OCI-LY3 (cell line): Measurements from ENCODE around the gene BEST1.
"Not testable (repeated sequence)": the region's sequence is repeated elsewhere in the genome, so short reads cannot be mapped to it uniquely, and the experiment has no call there.

Experiments used
- H2AFZ ChIP-seq: fragments of 200-600, 300-600 bp; shearing (Covaris generic); 2 replicates; pipeline ENCODE4 v1.6.0; 2014; ENCODE audit warnings: antibody characterized with exemption, low read depth, low read length
- H3K27ac ChIP-seq: fragments of 200-600, 300-600 bp; sonication (generic); 2 replicates; pipeline ENCODE4 v1.5.1; 2014; ENCODE audit warnings: mild to moderate bottlenecking, low read length, moderate library complexity, mixed read lengths
- H3K27me3 ChIP-seq: fragments of 200-600, 300-600 bp; sonication (generic); 2 replicates; pipeline ENCODE4 v1.6.1; 2014; ENCODE audit warnings: low read depth, low read length, mixed read lengths
- H3K36me3 ChIP-seq: fragments of 200-600, 300-600 bp; sonication (generic); replicated peaks from 2 replicates; pipeline ENCODE3; 2014; ENCODE audit warnings: low read depth, low read length, mixed read lengths
- H3K4me1 ChIP-seq: fragments of 300-600, 200-600 bp; sonication (generic); 2 replicates; pipeline ENCODE4 v1.6.1; 2014; ENCODE audit warnings: low read length, mixed read lengths
- H3K4me2 ChIP-seq: fragments of 200-600, 300-600 bp; sonication (generic); 2 replicates; pipeline ENCODE4 v1.6.1; 2014; ENCODE audit warnings: low read length, mixed read lengths
- H3K4me3 ChIP-seq: fragments of 300-600, 200-600 bp; sonication (generic); 2 replicates; pipeline ENCODE4 v1.5.1; 2014; ENCODE audit warnings: antibody characterized with exemption, mild to moderate bottlenecking, low read length, moderate library complexity
- H3K79me2 ChIP-seq: fragments of 300-600, 200-600 bp; shearing (Covaris generic); 2 replicates; pipeline ENCODE4 v1.6.1; 2014; ENCODE audit warnings: mild to moderate bottlenecking, low read length, mixed read lengths
- H3K9ac ChIP-seq: fragments of 300-600, 200-600 bp; shearing (Covaris generic); 2 replicates; pipeline ENCODE4 v1.6.0; 2014; ENCODE audit warnings: mild to moderate bottlenecking, low read length, moderate library complexity
- H3K9me3 ChIP-seq: fragments of 200-600, 300-600 bp; shearing (Covaris generic); 2 replicates; pipeline ENCODE4 v1.6.1; 2014; ENCODE audit warnings: low read length, mixed read lengths; ENCODE audit not compliant: insufficient read depth
- H4K20me1 ChIP-seq: fragments of 200-600, 300-600 bp; sonication (generic); 2 replicates; pipeline ENCODE4 v1.6.1; 2016; ENCODE audit warnings: low read length, mixed read lengths; ENCODE audit not compliant: insufficient read depth
- EZH2phosphoT487 ChIP-seq: fragments of 200-600 bp; shearing (Covaris generic); IDR thresholded peaks from 2 replicates; pipeline ENCODE4 v1.6.1; 2018; ENCODE audit warnings: antibody characterized with exemption, mixed run types, low read depth
- TF ChIP-seq, protein P1 (sequence below): fragments of 200-600, 300-600 bp; sonication (generic); IDR thresholded peaks from 2 replicates; pipeline ENCODE4 v1.5.1; 2014; ENCODE audit warnings: antibody characterized with exemption, low read length, low read depth

Gene BEST1

GRCh38 chr11:61999141-61999975, 49.2 kb downstream of the BEST1 start:
- H2AFZ ChIP-seq = no peak overlapping the region
- H3K36me3 ChIP-seq = no peaks in the 10 kb centered on the region
- H3K4me1 ChIP-seq = peaks cover 3% of the 10 kb centered on the region
- no peaks in the 10 kb centered on the region for H3K27me3 ChIP-seq
- H3K27ac ChIP-seq = no peak overlapping the region
- no peak overlapping the region for H3K9ac ChIP-seq
- 0 out of 2 replicates have a peak, but pooled peaks cover 12% of the 10 kb centered on the region for H3K9me3 ChIP-seq
- no peak for TF ChIP-seq EZH2phosphoT487
- TF ChIP-seq, protein P1, sequence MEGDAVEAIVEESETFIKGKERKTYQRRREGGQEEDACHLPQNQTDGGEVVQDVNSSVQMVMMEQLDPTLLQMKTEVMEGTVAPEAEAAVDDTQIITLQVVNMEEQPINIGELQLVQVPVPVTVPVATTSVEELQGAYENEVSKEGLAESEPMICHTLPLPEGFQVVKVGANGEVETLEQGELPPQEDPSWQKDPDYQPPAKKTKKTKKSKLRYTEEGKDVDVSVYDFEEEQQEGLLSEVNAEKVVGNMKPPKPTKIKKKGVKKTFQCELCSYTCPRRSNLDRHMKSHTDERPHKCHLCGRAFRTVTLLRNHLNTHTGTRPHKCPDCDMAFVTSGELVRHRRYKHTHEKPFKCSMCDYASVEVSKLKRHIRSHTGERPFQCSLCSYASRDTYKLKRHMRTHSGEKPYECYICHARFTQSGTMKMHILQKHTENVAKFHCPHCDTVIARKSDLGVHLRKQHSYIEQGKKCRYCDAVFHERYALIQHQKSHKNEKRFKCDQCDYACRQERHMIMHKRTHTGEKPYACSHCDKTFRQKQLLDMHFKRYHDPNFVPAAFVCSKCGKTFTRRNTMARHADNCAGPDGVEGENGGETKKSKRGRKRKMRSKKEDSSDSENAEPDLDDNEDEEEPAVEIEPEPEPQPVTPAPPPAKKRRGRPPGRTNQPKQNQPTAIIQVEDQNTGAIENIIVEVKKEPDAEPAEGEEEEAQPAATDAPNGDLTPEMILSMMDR = no peak
- H4K20me1 ChIP-seq = no peaks in the 10 kb centered on the region
- no peaks in the 10 kb centered on the region for H3K79me2 ChIP-seq
- no peak overlapping the region for H3K4me3 ChIP-seq
- no peak overlapping the region for H3K4me2 ChIP-seq

DNA sequence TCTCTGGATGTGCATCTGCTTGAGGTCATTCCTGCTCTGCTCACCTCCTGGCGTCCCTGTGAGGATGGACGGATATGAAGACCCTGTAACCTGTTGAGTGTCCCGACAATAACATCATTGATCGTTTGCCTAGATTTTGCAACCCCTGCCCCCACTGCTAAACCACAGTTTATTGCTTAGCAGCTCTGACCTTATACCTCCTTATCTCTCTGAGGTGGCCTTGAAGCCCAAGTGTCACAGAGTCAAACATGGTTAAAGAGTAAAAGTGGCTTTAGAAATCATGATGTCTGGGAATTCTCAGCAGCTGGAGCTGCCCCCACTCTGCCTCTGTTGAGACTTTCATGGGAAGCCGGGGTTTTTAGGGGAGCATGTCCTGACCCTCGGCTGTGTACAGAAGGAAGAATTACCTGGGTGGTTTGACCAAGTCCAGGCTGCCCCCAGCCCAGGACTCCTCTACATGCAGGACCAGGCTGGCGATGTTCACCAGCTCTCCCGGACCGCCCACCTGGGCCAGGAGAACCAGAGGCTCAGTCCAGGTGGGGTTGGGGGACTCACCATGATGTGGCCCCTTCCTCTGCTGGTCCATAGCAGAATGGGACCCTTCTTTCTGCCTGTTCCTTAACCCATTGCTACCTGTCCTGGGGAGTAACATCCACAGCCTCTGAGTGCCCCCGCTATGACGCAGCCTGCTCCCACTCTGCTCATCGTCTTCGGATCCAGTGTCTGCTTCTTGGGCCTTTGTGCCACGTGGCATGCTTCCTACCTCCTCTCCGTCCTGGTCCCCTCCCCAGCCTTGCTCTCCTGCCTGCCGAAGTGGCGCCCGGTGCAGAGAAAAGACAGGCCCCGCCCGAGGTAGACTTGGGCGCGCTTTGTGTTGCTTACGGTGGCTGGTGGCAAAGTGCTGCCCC, 50.6 kb downstream of the BEST1 start:
- no peak overlapping the region for H3K4me3 ChIP-seq
- no peak overlapping the region for H3K27ac ChIP-seq
- no peak for TF ChIP-seq EZH2phosphoT487
- TF ChIP-seq, protein P1 = no peak
- no peaks in the 10 kb centered on the region for H4K20me1 ChIP-seq
- no peak overlapping the region for H3K9ac ChIP-seq
- H3K9me3 ChIP-seq = 0 out of 2 replicates have a peak, but pooled peaks cover 12% of the 10 kb centered on the region
- H3K4me2 ChIP-seq = no peak overlapping the region
- no peaks in the 10 kb centered on the region for H3K79me2 ChIP-seq
- no peaks in the 10 kb centered on the region for H3K36me3 ChIP-seq
- H3K4me1 ChIP-seq = peaks cover 16% of the 10 kb centered on the region
- H2AFZ ChIP-seq = no peak overlapping the region
- H3K27me3 ChIP-seq = no peaks in the 10 kb centered on the region

GRCh38 chr11:62001450-62002191, 51.5 kb downstream of the BEST1 start:
- H3K27ac ChIP-seq = no peak overlapping the region
- peaks cover 16% of the 10 kb centered on the region for H3K4me1 ChIP-seq
- TF ChIP-seq, protein P1 = no peak
- TF ChIP-seq EZH2phosphoT487 = no peak
- H3K4me2 ChIP-seq = no peak overlapping the region
- no peaks in the 10 kb centered on the region for H3K27me3 ChIP-seq
- no peak overlapping the region for H2AFZ ChIP-seq
- no peaks in the 10 kb centered on the region for H3K79me2 ChIP-seq
- 0 out of 2 replicates have a peak, but pooled peaks cover 12% of the 10 kb centered on the region for H3K9me3 ChIP-seq
- H3K4me3 ChIP-seq = no peak overlapping the region
- H3K9ac ChIP-seq = no peak overlapping the region
- no peaks in the 10 kb centered on the region for H3K36me3 ChIP-seq
- no peaks in the 10 kb centered on the region for H4K20me1 ChIP-seq

DNA sequence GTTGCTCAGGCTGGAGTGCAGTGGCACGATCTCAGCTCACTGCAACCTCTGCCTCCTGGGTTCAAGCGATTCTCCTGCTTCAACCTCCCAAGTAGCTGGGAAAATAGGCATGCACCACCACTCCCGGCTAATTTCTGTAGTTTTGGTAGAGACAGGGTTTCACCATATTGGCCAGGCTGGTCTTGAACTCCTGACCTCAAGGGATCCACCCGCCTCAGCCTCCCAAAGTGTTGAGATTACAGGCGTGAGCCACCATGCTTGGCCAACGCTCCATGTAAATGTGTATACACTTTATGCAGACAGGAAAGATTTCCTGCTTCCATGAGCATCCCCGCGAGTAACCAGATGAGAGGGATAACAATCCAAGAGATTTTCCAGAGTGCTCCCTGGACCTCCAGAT, 52.1 kb downstream of the BEST1 start:
- H3K4me2 ChIP-seq, H2AFZ ChIP-seq, H3K4me3 ChIP-seq, H3K27me3 ChIP-seq, H3K79me2 ChIP-seq, H3K9ac ChIP-seq, H4K20me1 ChIP-seq, H3K36me3 ChIP-seq, H3K27ac ChIP-seq: not testable (repeated sequence)
- peaks cover 16% of the 10 kb centered on the region for H3K4me1 ChIP-seq
- 0 out of 2 replicates have a peak, but pooled peaks cover 12% of the 10 kb centered on the region for H3K9me3 ChIP-seq
